Suppressor macrophage treated with lipopolysaccharide for 4 hours (primary cell): ENCODE results near the gene PACRG.
"Not testable (repeated sequence)": the region's sequence is repeated elsewhere in the genome, so short reads cannot be mapped to it uniquely, and the experiment has no call there.

Experiments used
- DNase-seq: peaks from one replicate; pipeline ENCODE4 v3.0.0-alpha.2; 2020

Gene PACRG

DNA sequence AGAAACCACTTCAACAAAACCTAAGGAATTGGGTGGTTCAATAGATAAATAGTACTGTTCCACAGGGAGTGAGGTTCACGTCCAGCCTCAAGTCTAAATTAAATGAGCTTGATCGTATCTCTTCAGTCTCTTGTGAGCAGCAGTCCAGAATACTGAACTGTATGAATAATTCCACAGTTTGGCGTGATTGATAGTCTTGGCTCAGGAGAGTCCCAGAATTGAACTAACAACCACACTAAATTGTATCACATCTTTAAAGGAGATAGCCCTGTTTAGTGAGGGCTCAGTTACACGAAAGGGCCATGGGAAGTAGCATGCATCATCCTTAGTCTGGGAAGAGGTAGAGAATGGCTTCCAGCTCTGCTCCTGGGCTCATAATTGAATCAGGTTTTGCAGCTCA, 224.6 kb downstream of the PACRG start:
- DNase-seq, result no peak

- no peak for DNase-seq
Observed at GRCh38 chr6:162957062-162957461, 229.3 kb downstream of the PACRG start.

- no peak for DNase-seq
Observed at GRCh38 chr6:162960679-162961457, 233.1 kb downstream of the PACRG start.

DNA sequence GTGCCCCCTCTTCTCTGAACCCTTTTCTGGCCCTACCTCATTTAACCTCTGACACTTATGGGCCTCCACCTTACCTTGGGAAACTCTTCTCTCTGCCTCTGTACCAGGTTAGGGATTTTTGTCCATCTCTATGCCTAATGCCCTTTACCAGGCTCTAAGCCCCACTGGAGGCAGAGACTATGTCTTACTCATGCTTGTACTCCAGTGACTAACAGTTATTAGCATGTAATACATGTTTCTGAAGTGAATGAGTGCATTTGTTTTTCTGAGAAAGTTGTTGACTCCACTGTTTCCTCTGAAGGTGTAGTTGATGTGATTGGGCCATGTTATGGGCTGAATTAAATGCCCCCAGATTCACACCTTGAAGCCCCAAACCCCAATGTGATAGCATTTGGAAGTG, 234.3 kb downstream of the PACRG start:
- DNase-seq, result no peak

GRCh38 chr6:162963861-162964260, 236.1 kb downstream of the PACRG start:
- no peak for DNase-seq

DNA sequence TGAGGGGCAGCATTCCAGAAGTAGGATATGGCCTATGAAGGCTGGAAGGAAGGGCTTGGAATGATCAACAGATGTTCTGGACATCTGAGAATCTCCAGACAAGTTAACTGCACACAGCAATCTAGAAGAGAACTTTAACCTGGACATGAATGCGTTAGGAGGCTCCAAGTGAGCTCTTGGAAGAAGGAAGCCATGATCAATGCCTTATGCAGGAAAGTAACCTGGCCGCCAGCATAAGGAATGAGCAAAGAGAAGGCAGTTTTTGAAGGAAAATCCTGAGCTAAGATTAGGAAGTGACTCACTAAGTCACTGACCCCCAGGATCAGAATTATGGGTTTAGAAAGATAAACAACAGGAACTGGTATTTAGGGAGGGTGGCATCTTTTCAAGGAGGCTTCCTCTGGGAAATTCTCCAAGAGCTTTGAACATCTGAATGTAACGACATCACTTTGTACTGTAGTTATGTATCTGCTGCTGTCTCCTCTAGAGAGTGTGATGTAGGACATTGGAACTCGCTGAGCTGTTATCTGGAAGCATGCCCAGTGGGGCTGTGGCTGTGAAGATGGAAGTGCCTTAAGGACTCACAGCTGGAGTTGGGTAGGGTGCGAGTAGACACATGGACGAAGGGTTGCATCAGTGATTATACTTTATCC, 236.8 kb downstream of the PACRG start:
- DNase-seq, result no peak

- no peak for DNase-seq
Observed at GRCh38 chr6:162965366-162965765, 237.6 kb downstream of the PACRG start.

DNA sequence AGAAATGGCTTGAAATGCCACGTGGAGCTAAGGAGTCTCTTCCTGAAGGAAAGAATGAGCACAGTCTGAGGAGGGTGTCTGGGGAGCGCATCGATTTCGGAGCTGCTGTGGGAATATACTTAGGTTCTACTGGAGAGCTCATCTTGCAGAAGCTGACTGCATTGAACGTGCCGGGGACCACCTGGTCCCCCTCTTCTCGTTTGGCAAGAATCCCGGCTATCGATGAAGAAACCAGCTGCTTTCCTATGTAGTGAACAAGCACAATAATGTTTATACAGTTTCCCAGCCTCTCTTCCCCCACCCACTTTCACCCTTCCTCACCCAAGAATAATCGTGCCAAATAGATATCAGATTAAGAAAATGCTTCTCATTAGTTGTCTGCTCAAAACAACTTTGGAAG, 242.5 kb downstream of the PACRG start:
- DNase-seq, result no peak

GRCh38 chr6:162971356-162971755, 243.6 kb downstream of the PACRG start:
- DNase-seq, result no peak

DNA sequence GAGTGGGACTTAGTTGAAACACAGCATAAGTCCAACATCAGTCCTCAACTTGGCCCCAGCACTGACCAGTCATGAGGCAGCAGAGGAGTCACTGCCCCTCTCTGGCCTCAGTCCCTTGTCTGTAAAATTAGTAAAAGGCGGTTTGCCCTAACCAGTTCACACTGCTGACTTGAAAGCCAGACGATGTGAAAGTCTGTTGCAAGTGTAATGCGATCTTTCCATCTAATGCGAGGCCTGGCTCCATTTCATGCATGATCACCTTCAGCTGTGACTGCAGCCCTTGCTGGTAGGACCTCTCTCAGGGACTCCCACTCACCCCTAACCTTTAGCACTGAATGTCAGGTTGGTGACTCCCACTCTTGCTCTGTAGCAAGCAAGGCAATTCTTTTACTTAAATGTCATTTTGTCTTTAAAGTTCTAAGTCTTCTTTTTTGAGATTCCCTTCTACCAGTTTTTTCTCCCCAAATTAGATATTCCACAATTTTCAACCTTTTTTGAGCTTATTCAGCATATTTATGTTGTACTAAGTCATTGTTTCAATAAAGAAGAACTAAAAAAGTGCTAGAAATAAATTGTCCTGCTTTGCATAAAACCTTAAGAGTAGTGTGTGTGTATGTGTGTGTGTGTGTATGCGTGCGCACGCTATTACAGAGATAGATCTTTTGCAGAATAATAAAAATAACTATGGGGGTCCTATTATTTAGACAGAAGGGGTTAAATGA, 245.5 kb downstream of the PACRG start:
- DNase-seq, result no peak

GRCh38 chr6:162973980-162974379, 246.2 kb downstream of the PACRG start:
- no peak for DNase-seq

- no peak for DNase-seq
Observed at GRCh38 chr6:162974685-162975084, 246.9 kb downstream of the PACRG start.

GRCh38 chr6:162976141-162976540, 248.4 kb downstream of the PACRG start:
- no peak for DNase-seq

GRCh38 chr6:162983234-162983633, 255.5 kb downstream of the PACRG start:
- DNase-seq, result not testable (repeated sequence)

DNA sequence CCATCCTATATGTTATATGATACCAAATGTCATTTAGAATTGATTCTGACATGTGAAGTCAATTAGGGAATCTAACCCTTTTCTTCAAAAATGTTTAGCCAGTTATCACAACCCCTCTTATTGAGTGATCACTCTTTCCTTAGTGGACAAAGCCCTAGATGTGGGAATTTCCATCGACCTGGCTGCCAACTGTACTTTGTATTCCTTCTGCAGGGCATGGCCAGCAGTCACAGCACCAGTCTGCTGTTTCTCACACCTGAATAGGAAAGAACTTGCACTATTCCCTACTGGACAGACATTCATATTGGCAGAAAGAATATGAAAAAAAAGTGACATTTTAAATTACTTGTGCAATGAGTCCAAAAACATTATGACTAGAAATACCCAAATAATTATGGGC, 271.0 kb downstream of the PACRG start:
- DNase-seq, result no peak

- DNase-seq, result no peak
Observed at GRCh38 chr6:162999575-163000285, 272.0 kb downstream of the PACRG start.

DNA sequence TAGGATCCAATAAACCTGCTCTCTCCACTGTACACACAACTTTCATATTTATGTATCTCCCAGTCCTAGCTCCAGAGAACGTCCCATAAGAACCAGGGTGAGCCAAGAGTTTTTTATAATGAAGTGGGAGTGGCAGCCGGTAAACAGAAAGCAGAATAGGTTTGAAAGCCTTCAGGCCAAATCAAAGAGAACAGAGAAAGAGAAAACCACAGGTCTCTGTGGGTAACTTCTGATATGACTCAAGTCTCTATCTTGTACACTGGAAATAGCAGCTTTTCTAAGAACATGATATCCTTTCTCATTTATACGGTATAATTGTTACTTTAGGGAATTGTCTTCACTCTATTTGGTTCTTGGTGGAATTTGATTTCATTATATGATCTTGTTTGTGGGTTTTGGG, 273.6 kb downstream of the PACRG start:
- DNase-seq, result no peak

DNA sequence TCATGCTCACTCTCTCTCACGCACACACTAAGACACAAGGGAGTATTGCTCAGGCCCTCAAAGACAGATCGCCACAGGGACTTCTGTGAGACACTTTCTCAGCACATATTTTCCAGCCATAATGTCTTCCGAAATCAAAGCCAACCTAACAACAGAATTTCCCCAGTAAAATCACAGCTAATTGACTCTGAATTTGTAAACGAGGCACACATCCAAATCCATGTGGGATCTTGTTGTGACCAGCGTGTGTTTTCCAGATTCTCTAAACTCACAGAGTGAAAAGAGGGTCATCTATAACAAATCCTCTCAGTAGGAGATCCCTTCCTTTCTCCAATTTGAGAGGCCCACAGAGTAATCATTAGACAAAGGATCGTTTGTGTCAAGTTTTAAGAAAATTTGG, 280.4 kb downstream of the PACRG start:
- DNase-seq, result no peak

GRCh38 chr6:163008626-163009025, 280.9 kb downstream of the PACRG start:
- no peak for DNase-seq

- no peak for DNase-seq
Observed at GRCh38 chr6:163010145-163010544, 282.4 kb downstream of the PACRG start.

- DNase-seq, result no peak
Observed at GRCh38 chr6:163014736-163015135, 287.0 kb downstream of the PACRG start.

GRCh38 chr6:163017801-163018200, 290.0 kb downstream of the PACRG start:
- no peak for DNase-seq

DNA sequence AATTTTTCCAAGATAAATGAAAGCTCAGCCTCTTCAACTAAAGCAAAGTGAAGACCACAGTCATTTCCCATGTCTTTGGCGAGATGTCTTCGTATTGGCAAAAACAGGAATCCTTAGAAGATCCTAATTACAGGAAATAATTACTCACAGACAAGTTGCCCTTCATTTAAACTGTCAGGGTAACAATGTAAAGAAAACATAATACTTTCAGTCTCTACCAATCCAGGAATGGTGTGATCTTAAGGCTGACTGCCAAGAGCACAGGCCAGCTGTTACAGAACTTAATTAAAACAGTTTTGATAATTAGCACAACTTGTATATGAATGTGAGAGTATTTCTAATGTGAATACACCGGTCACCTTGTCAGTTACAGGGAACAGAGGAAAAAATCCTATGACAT, 292.2 kb downstream of the PACRG start:
- no peak for DNase-seq
